ENCODE data around the gene HYAL1. TPM values are rescaled to one million over a fixed set of nuclear protein-coding genes. Genes with fewer than 3 reads are reported as not detected.

HYAL1 gene
- polyA plus RNA-seq, 2 of the 4 experiments (the other 2 are of a cell fraction), result 0.62 to 1.1 TPM

- peak overlapping the region; percentile 65 for H3K4me3 ChIP-seq
- ChIA-PET CTCF (interaction anchor here (0.5 to 5.1 kb wide), 12 partner anchors 8 to 271 kb away, joined by 3 to 56 read pairs (median 3); partner anchors contain the start of genes HYAL3 and NAA80), POLR2A (no interaction called here)
- WGBS (ENCODE audit: missing lambda C conversion rate), result 0% methylated on average over 9 of the region's 45 CpGs
- peak; percentile 41 to 58 for ATAC-seq
- no peaks in the 10 kb centered on the region for H3K9me3 ChIP-seq
- TF ChIP-seq ZC3H11A (IDR thresholded peaks at IDR 0.05), result no peak
- TF ChIP-seq MAFK (IDR thresholded peaks at IDR 0.05; ENCODE audit: partially characterized antibody), result no peak
- TF ChIP-seq MAZ (IDR thresholded peaks at IDR 0.05; ENCODE audit: borderline replicate concordance, low read depth, low read length), result no peak
- TF ChIP-seq CHD4 (IDR thresholded peaks at IDR 0.05; ENCODE audit: borderline replicate concordance), result no peak
- no peak for TF ChIP-seq EHMT2 (IDR thresholded peaks at IDR 0.05; ENCODE audit: low read depth)
- TF ChIP-seq CEBPB (IDR thresholded peaks at IDR 0.05), result no peak
- TF ChIP-seq PHF8 (IDR thresholded peaks at IDR 0.05; ENCODE audit: borderline replicate concordance, low read depth), result peak; percentile 82; the same call in 1 of the 2 replicates
- TF ChIP-seq PBX3 (IDR thresholded peaks at IDR 0.05), result 0 out of 2 replicates have a peak, but pooled peaks have one; percentile 25
- TF ChIP-seq ZFP36 (IDR thresholded peaks at IDR 0.05; ENCODE audit: borderline replicate concordance, partially characterized antibody), result no peak
- TF ChIP-seq SREBF2 (IDR thresholded peaks at IDR 0.05), result no peak
- TF ChIP-seq MYC (IDR thresholded peaks at IDR 0.05; ENCODE audit: borderline replicate concordance, low read length), result peak; percentile 66; the same call in 1 of the 2 replicates
- TF ChIP-seq EP300 (IDR thresholded peaks at IDR 0.05), result no peak
- TF ChIP-seq RCOR1 (IDR thresholded peaks at IDR 0.05; ENCODE audit: low read depth, low read length), result no peak
- no peak for TF ChIP-seq NFE2L2 (conservative IDR thresholded peaks at IDR 0.05; ENCODE audit: low read length)
- no peak for TF ChIP-seq ESRRA (IDR thresholded peaks at IDR 0.05; ENCODE audit: borderline replicate concordance, low read length)
- TF ChIP-seq BHLHE40 (IDR thresholded peaks at IDR 0.05; ENCODE audit: low read depth, low read length), result no peak
- TF ChIP-seq POLR2AphosphoS2 (conservative IDR thresholded peaks at IDR 0.05; ENCODE audit: low read length), result no peak
- TF ChIP-seq KDM5A (IDR thresholded peaks at IDR 0.05), result no peak
- no peak for TF ChIP-seq JUN (IDR thresholded peaks at IDR 0.05)
- TF ChIP-seq ELK1 (IDR thresholded peaks at IDR 0.05; ENCODE audit: low read depth, low read length), result no peak
- TF ChIP-seq FOXS1 (CRISPR knock-in tag; IDR thresholded peaks at IDR 0.05), result no peak
- TF ChIP-seq RNF2 (IDR thresholded peaks at IDR 0.05; ENCODE audit: borderline replicate concordance, low read depth), result no peak
- peaks cover 35% of the 10 kb centered on the region for H3K4me1 ChIP-seq
- no peak for FAIRE-seq
- peak overlapping the region; percentile 99 to 100 for H3K27ac ChIP-seq
- peak in 1 of 2 experiments; percentile 56 for DNase-seq (ENCODE audit: low read depth in 1 of 2, low spot score in 1 of 2)
- peak overlapping the region; percentile 98 for H3K4me2 ChIP-seq
Observed at GRCh38 chr3:50320853-50321335, 17.5 kb upstream of the HYAL1 start.

DNA sequence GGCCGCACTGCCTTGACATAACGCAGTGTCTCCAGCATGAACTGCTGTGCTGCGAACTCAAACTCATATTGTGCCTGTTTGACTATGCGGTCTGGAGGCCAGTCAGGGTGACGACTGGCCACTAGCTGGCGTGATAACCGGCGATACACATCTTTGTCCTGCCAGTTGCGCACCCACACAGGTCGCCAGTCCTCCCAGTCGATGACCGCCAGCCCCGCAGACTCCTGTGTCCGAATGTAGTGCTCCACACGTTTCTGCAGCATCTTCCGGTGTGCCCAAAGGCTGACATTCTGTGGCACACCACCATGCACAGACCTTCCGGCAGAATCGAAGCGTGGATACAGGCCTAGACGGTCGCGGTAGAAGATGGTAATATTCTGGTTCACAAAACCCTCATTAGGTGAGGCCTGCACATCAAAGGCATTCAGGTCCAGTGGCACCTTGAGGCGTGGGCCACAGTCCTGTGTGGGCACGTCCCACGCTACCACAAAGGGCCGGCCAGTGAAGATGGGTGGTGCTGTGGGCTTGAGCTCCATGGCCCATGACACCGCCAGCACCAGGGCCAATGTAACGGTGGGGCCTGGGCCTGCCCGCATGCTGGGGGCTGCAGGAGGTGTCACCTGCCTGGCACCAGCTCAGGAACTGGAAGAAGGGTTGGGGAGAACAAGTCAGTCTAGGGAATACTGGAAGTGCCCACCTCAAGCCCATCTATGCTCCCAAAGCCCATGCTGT lies 16.7 kb upstream of the HYAL1 start:
- no peaks in the 10 kb centered on the region for H3K9me3 ChIP-seq
- ATAC-seq (no peak), DNase-seq (ENCODE audit: low read depth in 1 of 2, low spot score in 1 of 2) (no peak), FAIRE-seq (no peak)
- no peak for TF ChIP-seq ZSCAN20 (CRISPR knock-in tag; IDR thresholded peaks at IDR 0.05)
- no peak for TF ChIP-seq SREBF2 (IDR thresholded peaks at IDR 0.05)
- no peak for TF ChIP-seq RFX5 (IDR thresholded peaks at IDR 0.05)
- TF ChIP-seq BCL3 (IDR thresholded peaks at IDR 0.05), result no peak
- TF ChIP-seq HOXB13 (CRISPR knock-in tag; IDR thresholded peaks at IDR 0.05; ENCODE audit: low read depth), result no peak
- TF ChIP-seq MAX (IDR thresholded peaks at IDR 0.05), result no peak
- TF ChIP-seq GATA3 (IDR thresholded peaks at IDR 0.05; ENCODE audit: borderline replicate concordance), result no peak
- no peak for TF ChIP-seq ESRRA (IDR thresholded peaks at IDR 0.05; ENCODE audit: borderline replicate concordance, low read length)
- TF ChIP-seq NPAS2 (CRISPR knock-in tag; IDR thresholded peaks at IDR 0.05; ENCODE audit: borderline replicate concordance), result no peak
- no peak for TF ChIP-seq MYC (IDR thresholded peaks at IDR 0.05; ENCODE audit: borderline replicate concordance, low read length)
- no peak for TF ChIP-seq ZC3H11A (IDR thresholded peaks at IDR 0.05)
- no peak for TF ChIP-seq CBX8 (IDR thresholded peaks at IDR 0.05)
- TF ChIP-seq PHF8 (IDR thresholded peaks at IDR 0.05; ENCODE audit: borderline replicate concordance, low read depth), result no peak
- no peak for TF ChIP-seq CHD2 (IDR thresholded peaks at IDR 0.05; ENCODE audit: low read length, partially characterized antibody)
- TF ChIP-seq HOXA7 (CRISPR knock-in tag; IDR thresholded peaks at IDR 0.05), result no peak
- TF ChIP-seq, protein P1, sequence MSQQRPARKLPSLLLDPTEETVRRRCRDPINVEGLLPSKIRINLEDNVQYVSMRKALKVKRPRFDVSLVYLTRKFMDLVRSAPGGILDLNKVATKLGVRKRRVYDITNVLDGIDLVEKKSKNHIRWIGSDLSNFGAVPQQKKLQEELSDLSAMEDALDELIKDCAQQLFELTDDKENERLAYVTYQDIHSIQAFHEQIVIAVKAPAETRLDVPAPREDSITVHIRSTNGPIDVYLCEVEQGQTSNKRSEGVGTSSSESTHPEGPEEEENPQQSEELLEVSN (IDR thresholded peaks at IDR 0.05; ENCODE audit: borderline replicate concordance, low read depth), result no peak
- no peak for TF ChIP-seq JUN (IDR thresholded peaks at IDR 0.05)
- TF ChIP-seq EP300 (IDR thresholded peaks at IDR 0.05), result no peak
- peak overlapping the region; percentile 65 for H3K4me3 ChIP-seq
- CTCF ChIA-PET, result interaction anchor here (0.8 to 5.1 kb wide), 6 partner anchors 15 to 295 kb away, joined by 4 to 56 read pairs (median 6); partner anchors contain the start of genes HYAL1, HYAL3 and NAA80
- WGBS (ENCODE audit: missing lambda C conversion rate), result 82% methylated on average over 21 of the region's 29 CpGs
- peak overlapping the region; percentile 98 for H3K4me2 ChIP-seq
- POLR2A ChIA-PET, result no interaction called here
- peaks cover 35% of the 10 kb centered on the region for H3K4me1 ChIP-seq
- H3K27ac ChIP-seq, result peak overlapping the region; percentile 99 to 100
